ENCODE results near the gene LIMCH1. TPM values are rescaled to one million over a fixed set of nuclear protein-coding genes. Genes with fewer than 3 reads are reported as not detected.

The LIMCH1 gene
- total RNA-seq, 1 experiment from 2014 or later, result 48.4 TPM

- Mint-ChIP-seq H3K27ac (ENCODE audit: low read depth, unreplicated experiment) (no peak overlapping the region), H3K9me3 (ENCODE audit: unreplicated experiment) (no peaks in the 10 kb centered on the region), H3K36me3 (ENCODE audit: insufficient read depth, unreplicated experiment) (peaks cover 16% of the 10 kb centered on the region), H3K4me3 (ENCODE audit: unreplicated experiment) (no peak overlapping the region), H3K4me1 (ENCODE audit: insufficient read depth, unreplicated experiment) (peaks cover 11% of the 10 kb centered on the region), H3K27me3 (ENCODE audit: insufficient read depth, unreplicated experiment) (no peaks in the 10 kb centered on the region)
- POLR2A ChIA-PET, result no interaction called here
- no TSS peak for BruUV-seq (replicated peaks)
- CTCF ChIA-PET, result no interaction called here
- TF ChIP-seq, protein P1, sequence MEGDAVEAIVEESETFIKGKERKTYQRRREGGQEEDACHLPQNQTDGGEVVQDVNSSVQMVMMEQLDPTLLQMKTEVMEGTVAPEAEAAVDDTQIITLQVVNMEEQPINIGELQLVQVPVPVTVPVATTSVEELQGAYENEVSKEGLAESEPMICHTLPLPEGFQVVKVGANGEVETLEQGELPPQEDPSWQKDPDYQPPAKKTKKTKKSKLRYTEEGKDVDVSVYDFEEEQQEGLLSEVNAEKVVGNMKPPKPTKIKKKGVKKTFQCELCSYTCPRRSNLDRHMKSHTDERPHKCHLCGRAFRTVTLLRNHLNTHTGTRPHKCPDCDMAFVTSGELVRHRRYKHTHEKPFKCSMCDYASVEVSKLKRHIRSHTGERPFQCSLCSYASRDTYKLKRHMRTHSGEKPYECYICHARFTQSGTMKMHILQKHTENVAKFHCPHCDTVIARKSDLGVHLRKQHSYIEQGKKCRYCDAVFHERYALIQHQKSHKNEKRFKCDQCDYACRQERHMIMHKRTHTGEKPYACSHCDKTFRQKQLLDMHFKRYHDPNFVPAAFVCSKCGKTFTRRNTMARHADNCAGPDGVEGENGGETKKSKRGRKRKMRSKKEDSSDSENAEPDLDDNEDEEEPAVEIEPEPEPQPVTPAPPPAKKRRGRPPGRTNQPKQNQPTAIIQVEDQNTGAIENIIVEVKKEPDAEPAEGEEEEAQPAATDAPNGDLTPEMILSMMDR (IDR thresholded peaks at IDR 0.05; ENCODE audit: unreplicated experiment), result no peak
- DNase-seq (ENCODE audit: unreplicated experiment), result no peak
- intact Hi-C loops (cut with micrococcal nuclease), result no loop called here
Observed at GRCh38 chr4:41622787-41623186, 84.8 kb downstream of the LIMCH1 start.

GRCh38 chr4:41624765-41625164 is 86.8 kb downstream of the LIMCH1 start:
- ChIA-PET CTCF (interaction anchor here (0.6 to 1.1 kb wide), 3 partner anchors 20 to 682 kb away, joined by 3 to 4 read pairs (median 4); no protein-coding TSS in a partner anchor), POLR2A (no interaction called here)
- H3K27ac Mint-ChIP-seq (ENCODE audit: low read depth, unreplicated experiment), result no peak overlapping the region
- TF ChIP-seq, protein P1 (IDR thresholded peaks at IDR 0.05; ENCODE audit: unreplicated experiment), result no peak
- H3K9me3 Mint-ChIP-seq (ENCODE audit: unreplicated experiment), result no peaks in the 10 kb centered on the region
- DNase-seq (ENCODE audit: unreplicated experiment), result no peak
- H3K27me3 Mint-ChIP-seq (ENCODE audit: insufficient read depth, unreplicated experiment), result no peaks in the 10 kb centered on the region
- intact Hi-C loops (cut with micrococcal nuclease), result no loop called here
- peaks cover 8% of the 10 kb centered on the region for H3K36me3 Mint-ChIP-seq (ENCODE audit: insufficient read depth, unreplicated experiment)
- peaks cover 11% of the 10 kb centered on the region for H3K4me1 Mint-ChIP-seq (ENCODE audit: insufficient read depth, unreplicated experiment)
- no peak overlapping the region for H3K4me3 Mint-ChIP-seq (ENCODE audit: unreplicated experiment)
- no TSS peak for BruUV-seq (replicated peaks)

GRCh38 chr4:41625531-41625930 is 87.6 kb downstream of the LIMCH1 start:
- TF ChIP-seq, protein P1 (IDR thresholded peaks at IDR 0.05; ENCODE audit: unreplicated experiment), result no peak
- CTCF ChIA-PET, result interaction anchor here (0.8 to 1.1 kb wide), 2 partner anchors 17 to 36 kb away, joined by 3 read pairs; no protein-coding TSS in a partner anchor
- Mint-ChIP-seq H3K4me1 (ENCODE audit: insufficient read depth, unreplicated experiment) (peaks cover 6% of the 10 kb centered on the region), H3K27ac (ENCODE audit: low read depth, unreplicated experiment) (no peak overlapping the region), H3K9me3 (ENCODE audit: unreplicated experiment) (no peaks in the 10 kb centered on the region), H3K4me3 (ENCODE audit: unreplicated experiment) (no peak overlapping the region), H3K36me3 (ENCODE audit: insufficient read depth, unreplicated experiment) (peaks cover 2% of the 10 kb centered on the region), H3K27me3 (ENCODE audit: insufficient read depth, unreplicated experiment) (no peaks in the 10 kb centered on the region)
- no peak for DNase-seq (ENCODE audit: unreplicated experiment)
- BruUV-seq (replicated peaks), result no TSS peak
- intact Hi-C loops (cut with micrococcal nuclease), result no loop called here
- POLR2A ChIA-PET, result interaction anchor here (0.6 kb wide), 1 partner anchor 11 kb away, joined by 3 read pairs; no protein-coding TSS in a partner anchor

DNA sequence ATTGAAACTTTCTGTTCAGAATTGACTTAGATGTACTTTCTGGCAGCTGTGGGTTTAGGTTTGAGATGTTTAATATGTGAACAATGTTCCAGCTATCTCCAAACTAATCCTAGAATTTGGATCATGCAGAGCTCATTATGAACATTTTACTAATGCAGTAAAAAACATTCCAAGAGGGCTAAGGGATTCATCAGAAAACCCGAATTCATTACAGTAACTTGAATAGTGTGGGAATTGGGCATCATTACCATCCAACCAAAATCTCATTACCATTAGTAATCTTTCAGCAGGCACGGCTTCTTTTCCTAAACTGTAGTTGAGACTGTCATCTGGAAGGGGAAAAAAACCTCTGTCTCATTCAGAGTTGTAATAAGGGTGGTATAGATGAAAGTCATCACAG is 91.0 kb downstream of the LIMCH1 start:
- Mint-ChIP-seq H3K9me3 (ENCODE audit: unreplicated experiment) (no peaks in the 10 kb centered on the region), H3K4me3 (ENCODE audit: unreplicated experiment) (no peak overlapping the region), H3K36me3 (ENCODE audit: insufficient read depth, unreplicated experiment) (peaks cover 5% of the 10 kb centered on the region), H3K27ac (ENCODE audit: low read depth, unreplicated experiment) (no peak overlapping the region), H3K27me3 (ENCODE audit: insufficient read depth, unreplicated experiment) (no peaks in the 10 kb centered on the region), H3K4me1 (ENCODE audit: insufficient read depth, unreplicated experiment) (no peaks in the 10 kb centered on the region)
- intact Hi-C loops (cut with micrococcal nuclease), result no loop called here
- ChIA-PET CTCF (interaction anchor here (0.6 to 1.6 kb wide), 3 partner anchors 12 to 712 kb away, joined by 3 to 5 read pairs (median 4); no protein-coding TSS in a partner anchor), POLR2A (no interaction called here)
- TF ChIP-seq, protein P1 (IDR thresholded peaks at IDR 0.05; ENCODE audit: unreplicated experiment), result no peak
- DNase-seq (ENCODE audit: unreplicated experiment), result no peak
- BruUV-seq (replicated peaks), result no TSS peak

Measured in MCF 10A (cell line).